ENCODE measurements around the gene TAS2R10. TPM values are rescaled to one million over a fixed set of nuclear protein-coding genes. Genes with fewer than 3 reads are reported as not detected.

The TAS2R10 gene
- total RNA-seq, 1 donor from 2014 or later = not detected

GRCh38 chr12:10838461-10838860, 12.3 kb upstream of the TAS2R10 start:
- no peaks in the 10 kb centered on the region for H3K27me3 ChIP-seq
- intact Hi-C loops (cut with DNase I) = no loop called here
- no peak overlapping the region for H3K27ac ChIP-seq
- no peak overlapping the region for H3K4me3 ChIP-seq
- ATAC-seq (no peak), DNase-seq (no peak)
- no peak for TF ChIP-seq CTCF (IDR thresholded peaks at IDR 0.05)
- H3K36me3 ChIP-seq = no peaks in the 10 kb centered on the region
- H3K4me1 ChIP-seq = no peaks in the 10 kb centered on the region
- no peaks in the 10 kb centered on the region for H3K9me3 ChIP-seq

- no peak for TF ChIP-seq CTCF (IDR thresholded peaks at IDR 0.05)
- no peak overlapping the region for H3K27ac ChIP-seq
- no peaks in the 10 kb centered on the region for H3K27me3 ChIP-seq
- no peaks in the 10 kb centered on the region for H3K36me3 ChIP-seq
- H3K4me1 ChIP-seq = no peaks in the 10 kb centered on the region
- DNase-seq = no peak
- no peaks in the 10 kb centered on the region for H3K9me3 ChIP-seq
- ATAC-seq = no peak
- intact Hi-C loops (cut with DNase I) = no loop called here
- no peak overlapping the region for H3K4me3 ChIP-seq
Measured at GRCh38 chr12:10829994-10830393, 3.8 kb upstream of the TAS2R10 start.

- H3K4me1 ChIP-seq = no peaks in the 10 kb centered on the region
- H3K27ac ChIP-seq = no peak overlapping the region
- TF ChIP-seq CTCF (IDR thresholded peaks at IDR 0.05) = no peak
- H3K36me3 ChIP-seq = no peaks in the 10 kb centered on the region
- DNase-seq (no peak), ATAC-seq (no peak)
- H3K4me3 ChIP-seq = no peak overlapping the region
- H3K27me3 ChIP-seq = no peaks in the 10 kb centered on the region
- no peaks in the 10 kb centered on the region for H3K9me3 ChIP-seq
- intact Hi-C loops (cut with DNase I) = no loop called here
Measured at GRCh38 chr12:10824957-10825356, 1.2 kb downstream of the TAS2R10 start.

- H3K4me3 ChIP-seq = no peak overlapping the region
- no peaks in the 10 kb centered on the region for H3K4me1 ChIP-seq
- H3K27me3 ChIP-seq = no peaks in the 10 kb centered on the region
- intact Hi-C loops (cut with DNase I) = no loop called here
- no peak overlapping the region for H3K27ac ChIP-seq
- ATAC-seq (no peak), DNase-seq (no peak)
- no peaks in the 10 kb centered on the region for H3K9me3 ChIP-seq
- no peaks in the 10 kb centered on the region for H3K36me3 ChIP-seq
- TF ChIP-seq CTCF (IDR thresholded peaks at IDR 0.05) = no peak
Measured at GRCh38 chr12:10811883-10812536, 14.1 kb downstream of the TAS2R10 start.

- Histone ChIP-seq H3K27ac (no peak within 1 kb of the TSS), H3K4me3 (no peak within 1 kb of the TSS), H3K9me3 (no peaks in the 10 kb centered on the region), H3K27me3 (no peaks in the 10 kb centered on the region), H3K36me3 (no peaks in the 10 kb centered on the region), H3K4me1 (no peaks in the 10 kb centered on the region)
- ATAC-seq = no peak
- no peak for DNase-seq
- intact Hi-C loops (cut with DNase I) = no loop called here
- no peak for TF ChIP-seq CTCF (IDR thresholded peaks at IDR 0.05)
Measured at GRCh38 chr12:10810068-10810467, 16.1 kb downstream of the TAS2R10 start, which contains the start of gene TAS2R9. Gene TAS2R9, minus strand, starts transcription at chr12:10810168. Its CDS starts 93 bp downstream, at chr12:10810075.

GRCh38 chr12:10807186-10807585, 19.0 kb downstream of the TAS2R10 start, which contains the start of gene TAS2R8:
Gene TAS2R8, minus strand, starts transcription at chr12:10807286. Its CDS starts 306 bp downstream, at chr12:10806980.
- Histone ChIP-seq H3K27ac (no peak within 1 kb of the TSS), H3K27me3 (no peaks in the 10 kb centered on the region), H3K4me3 (no peak within 1 kb of the TSS), H3K36me3 (no peaks in the 10 kb centered on the region), H3K4me1 (no peaks in the 10 kb centered on the region), H3K9me3 (no peaks in the 10 kb centered on the region)
- TF ChIP-seq CTCF (IDR thresholded peaks at IDR 0.05) = no peak
- ATAC-seq (no peak), DNase-seq (no peak)
- intact Hi-C loops (cut with DNase I) = no loop called here
